Right kidney (tissue), 9 donors: Measurements from ENCODE around the gene FAT2.

Experiments used
- DNase-seq: peaks from one replicate; pipeline ENCODE4 v3.0.0-alpha.2; 2016
- long read RNA-seq, 8 donors: transcript quantifications; one replicate each; lab custom pipeline, GENCODE V29; 2026

The FAT2 gene, protein sequence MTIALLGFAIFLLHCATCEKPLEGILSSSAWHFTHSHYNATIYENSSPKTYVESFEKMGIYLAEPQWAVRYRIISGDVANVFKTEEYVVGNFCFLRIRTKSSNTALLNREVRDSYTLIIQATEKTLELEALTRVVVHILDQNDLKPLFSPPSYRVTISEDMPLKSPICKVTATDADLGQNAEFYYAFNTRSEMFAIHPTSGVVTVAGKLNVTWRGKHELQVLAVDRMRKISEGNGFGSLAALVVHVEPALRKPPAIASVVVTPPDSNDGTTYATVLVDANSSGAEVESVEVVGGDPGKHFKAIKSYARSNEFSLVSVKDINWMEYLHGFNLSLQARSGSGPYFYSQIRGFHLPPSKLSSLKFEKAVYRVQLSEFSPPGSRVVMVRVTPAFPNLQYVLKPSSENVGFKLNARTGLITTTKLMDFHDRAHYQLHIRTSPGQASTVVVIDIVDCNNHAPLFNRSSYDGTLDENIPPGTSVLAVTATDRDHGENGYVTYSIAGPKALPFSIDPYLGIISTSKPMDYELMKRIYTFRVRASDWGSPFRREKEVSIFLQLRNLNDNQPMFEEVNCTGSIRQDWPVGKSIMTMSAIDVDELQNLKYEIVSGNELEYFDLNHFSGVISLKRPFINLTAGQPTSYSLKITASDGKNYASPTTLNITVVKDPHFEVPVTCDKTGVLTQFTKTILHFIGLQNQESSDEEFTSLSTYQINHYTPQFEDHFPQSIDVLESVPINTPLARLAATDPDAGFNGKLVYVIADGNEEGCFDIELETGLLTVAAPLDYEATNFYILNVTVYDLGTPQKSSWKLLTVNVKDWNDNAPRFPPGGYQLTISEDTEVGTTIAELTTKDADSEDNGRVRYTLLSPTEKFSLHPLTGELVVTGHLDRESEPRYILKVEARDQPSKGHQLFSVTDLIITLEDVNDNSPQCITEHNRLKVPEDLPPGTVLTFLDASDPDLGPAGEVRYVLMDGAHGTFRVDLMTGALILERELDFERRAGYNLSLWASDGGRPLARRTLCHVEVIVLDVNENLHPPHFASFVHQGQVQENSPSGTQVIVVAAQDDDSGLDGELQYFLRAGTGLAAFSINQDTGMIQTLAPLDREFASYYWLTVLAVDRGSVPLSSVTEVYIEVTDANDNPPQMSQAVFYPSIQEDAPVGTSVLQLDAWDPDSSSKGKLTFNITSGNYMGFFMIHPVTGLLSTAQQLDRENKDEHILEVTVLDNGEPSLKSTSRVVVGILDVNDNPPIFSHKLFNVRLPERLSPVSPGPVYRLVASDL (N-terminal part only)
- long read RNA-seq, donor 1 = 0 reads
- long read RNA-seq, donor 2 = 0 reads
- long read RNA-seq, donor 3 = 0 reads
- long read RNA-seq, donor 4 = 0 reads
- long read RNA-seq, donor 5 = 0 reads
- long read RNA-seq, donor 6 = 0 reads
- long read RNA-seq, donor 7 = 0 reads
- long read RNA-seq, donor 8 = 0 reads

DNA sequence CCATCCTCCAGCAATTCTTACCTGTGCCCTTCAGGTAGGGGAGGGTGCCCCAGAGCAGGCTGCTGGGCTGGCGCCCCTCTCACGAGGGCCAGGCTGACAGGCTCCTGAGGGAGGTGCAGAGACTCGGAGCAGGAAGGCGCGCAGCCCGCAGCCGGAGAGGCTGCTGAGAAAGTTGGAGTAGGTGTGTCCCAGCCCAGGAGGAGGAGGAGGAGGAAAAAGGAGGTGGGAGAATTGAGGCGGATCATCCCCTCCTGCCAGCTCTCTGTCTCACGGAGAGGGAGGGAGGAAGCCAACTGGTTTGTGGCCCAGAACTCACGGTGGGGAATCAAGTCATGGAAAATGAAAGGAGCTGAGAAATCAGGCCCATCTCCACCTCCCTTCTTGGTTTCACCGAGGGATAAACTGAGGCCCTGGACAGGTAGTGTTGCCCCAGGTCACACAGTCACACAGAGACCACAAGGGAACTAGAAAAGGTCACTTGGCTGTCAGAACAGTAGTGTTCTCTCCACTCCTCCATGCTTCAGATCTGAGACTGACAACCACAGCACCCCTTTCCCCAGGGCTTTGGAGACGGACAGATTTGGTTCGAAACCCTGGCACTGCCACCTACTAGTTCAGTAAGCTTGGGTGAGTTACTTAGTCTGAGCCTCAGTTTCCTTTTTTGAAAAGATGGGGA is at the start of gene FAT2:
Gene FAT2, minus strand, starts transcription at position 188 of the 676 bp plus-strand sequence. CDS start 22,400 bp downstream, outside the sequence.
- DNase-seq = peak; percentile 51

DNA sequence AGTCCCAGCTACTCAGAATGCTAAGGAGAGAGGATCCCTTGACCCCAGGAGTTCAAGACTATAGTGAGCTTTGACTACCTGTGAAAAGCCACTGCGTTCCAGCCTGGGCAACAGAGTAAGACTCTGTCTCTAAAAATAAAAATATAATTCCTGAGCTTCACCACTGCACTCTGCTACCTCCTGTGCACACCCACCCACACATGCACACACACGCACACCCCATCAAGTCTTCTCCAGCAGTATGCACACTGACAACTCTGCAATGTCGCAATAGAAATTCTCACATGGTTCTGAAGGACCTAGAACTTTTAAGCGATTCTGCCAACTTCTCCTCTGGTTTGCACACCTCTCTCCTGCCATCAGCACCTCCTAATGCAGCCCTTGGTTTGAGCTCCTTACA is 47.5 kb upstream of the FAT2 start:
- DNase-seq = no peak

DNA sequence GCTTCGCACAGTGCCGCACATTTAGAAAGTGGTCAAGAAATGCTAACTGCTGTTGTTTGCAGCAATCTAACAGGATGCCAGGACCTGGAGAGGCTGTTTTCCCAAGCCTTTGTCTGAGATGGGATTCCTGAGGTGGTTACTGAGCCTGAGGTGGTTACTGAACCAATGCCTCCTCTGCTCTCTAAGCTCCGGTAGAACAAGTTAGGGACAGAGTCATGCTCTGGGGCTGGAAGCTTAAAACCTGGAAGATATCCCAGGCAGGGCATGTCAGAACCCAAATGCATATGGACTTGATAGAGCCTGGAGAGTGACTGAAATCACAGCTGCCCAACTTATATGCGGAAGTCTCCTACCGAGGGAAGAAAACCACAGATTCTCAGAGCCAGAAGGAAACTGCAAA is 46.5 kb upstream of the FAT2 start:
- DNase-seq = no peak

DNA sequence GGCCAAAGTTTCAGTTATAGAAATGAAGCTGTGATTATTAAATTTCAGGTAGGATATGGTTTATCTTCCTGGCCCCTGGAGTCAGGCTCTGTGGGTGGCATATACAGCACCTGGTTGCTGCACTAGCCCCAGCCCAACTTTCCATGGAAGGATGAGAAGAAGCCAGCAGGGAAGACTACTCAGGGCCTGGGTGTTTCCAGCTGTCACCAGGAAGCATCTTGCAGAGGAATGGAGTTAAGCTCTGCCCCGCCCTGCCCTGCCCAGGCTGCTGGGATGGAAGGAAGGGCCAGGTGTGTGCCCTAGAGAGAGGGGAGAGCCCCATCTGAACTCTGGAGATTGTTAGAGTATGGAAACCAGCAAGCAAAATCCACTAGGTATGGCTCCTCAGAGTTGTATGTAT is 42.8 kb upstream of the FAT2 start:
- no peak for DNase-seq

DNA sequence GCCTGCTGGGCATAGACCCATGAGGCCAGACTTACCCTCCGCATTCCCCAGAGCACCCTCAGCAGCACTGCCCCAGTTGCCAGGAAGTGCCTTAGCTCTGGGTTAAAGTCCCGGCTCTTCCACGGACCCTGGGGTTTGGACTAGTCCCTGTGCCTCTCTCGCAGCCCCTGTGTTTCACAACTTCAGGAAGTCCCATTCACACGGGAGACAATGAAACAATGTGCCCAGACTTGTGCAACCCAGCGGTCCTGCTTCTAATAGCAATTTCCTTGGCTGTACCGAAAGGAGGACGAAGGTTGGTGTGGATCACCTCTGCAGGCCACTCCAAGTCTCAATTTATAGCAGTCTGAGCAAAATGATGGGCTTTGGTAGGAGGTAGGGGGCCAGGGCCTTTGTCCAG is 41.8 kb upstream of the FAT2 start:
- DNase-seq = no peak

DNA sequence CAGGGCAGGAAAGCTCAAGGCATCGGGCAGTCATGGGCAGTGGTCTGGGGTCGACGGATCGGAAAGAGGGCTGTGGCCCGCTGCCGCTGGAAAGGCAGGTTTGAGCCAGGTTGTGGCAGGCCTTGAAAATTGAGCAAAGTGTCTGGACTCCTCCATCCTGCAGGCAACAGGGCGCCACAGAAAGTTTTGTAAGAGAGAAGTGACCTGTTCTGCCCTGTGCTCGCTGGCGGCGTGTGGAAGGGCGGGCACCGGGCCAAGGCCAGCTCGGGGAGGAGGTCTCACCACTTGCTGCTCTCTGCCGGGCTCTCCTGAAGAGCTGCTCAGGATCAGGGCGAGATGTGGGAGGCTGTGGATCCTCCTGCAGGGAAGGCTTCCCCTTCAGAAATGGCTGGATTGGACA is 41.4 kb upstream of the FAT2 start:
- DNase-seq = no peak

DNA sequence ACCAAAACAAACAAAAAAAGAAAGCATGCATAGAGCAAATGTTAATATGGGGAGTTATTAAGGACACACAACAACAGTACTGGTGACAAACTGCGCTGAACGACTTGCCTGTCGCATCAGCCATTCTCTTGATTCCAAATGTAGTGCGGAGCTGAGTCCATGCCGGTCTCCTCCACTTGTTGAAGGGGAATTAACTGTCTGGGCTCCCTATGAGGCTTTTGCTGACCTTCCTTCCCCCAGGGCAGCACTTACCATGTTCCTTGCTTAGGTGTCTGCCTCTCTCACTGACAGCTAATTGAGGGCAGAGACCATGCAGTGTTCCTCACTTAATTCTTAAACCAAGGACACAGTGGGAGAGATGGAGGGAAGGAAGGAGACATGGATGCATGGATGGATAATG is 40.8 kb upstream of the FAT2 start:
- no peak for DNase-seq

DNA sequence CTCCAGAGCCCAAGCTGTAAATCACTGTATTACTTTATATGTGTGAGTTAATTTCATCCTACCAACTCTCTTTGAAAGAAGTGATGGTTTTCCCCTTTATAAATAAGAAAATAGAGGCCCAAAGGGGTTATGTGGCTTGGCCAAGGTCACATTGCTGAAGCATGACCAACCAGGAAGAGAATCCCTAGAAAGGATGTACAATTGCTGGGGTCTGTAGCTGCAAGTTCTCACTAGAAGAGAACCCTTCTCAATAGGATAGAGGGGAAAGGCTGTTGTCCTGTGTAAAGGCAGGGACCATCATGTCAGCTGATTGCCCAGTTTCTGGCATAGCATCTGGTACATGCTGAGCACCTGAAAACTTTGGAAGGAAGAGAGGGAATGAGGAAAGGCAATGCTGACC is 39.0 kb upstream of the FAT2 start:
- DNase-seq = no peak

DNA sequence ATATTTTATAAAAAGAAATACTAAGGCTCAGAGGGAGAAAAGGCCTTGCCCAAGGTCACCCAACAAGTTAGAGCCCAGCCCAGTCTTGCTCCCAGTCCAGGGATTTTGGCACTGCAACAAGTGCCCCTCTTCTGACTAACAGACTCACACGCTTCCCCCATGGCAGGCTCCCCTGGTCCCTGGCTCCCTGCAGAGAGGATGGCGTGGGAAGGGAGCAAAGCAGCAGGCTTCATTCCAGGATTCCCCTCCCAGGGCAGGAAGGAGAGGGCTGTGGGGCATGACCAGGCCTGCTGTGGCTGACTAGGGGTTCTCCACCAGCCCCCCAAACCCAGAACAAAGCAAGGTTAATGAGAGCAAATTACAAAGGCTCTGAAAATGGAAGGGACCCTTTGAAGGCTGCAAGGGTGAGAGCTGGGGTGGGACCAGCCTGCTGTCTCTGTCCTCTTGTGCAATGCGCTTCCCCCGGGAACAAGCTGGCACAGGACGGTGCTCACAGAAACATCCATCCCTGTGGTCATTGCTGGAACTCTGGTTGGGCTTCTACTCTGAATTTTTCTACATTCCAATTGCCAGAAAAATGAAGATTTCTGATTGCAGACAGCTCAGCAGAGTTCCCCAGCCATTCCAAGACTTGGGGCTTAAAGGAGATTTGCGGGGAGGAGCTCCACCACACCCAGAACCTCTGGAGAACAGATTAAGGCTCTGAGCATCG is 37.1 kb upstream of the FAT2 start:
- DNase-seq = no peak

DNA sequence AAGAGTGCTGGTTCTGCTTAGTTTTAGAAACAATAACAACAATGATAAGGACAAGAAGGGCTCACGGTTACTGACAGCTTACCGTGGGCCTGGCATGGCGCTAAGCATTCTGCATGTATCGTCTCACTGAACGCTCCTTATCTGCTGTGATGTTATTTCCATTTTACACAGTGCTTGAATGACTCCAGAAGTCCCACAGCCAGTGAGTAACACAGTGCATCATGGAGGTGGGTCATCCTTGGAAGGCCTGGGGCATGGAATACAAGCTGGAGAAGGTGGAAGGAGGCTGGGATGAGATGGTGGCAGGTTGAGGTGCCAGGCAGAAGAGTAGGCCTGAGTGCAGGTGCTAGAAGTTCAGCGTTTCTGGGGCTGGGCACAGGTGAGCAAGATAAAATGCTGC is 36.5 kb upstream of the FAT2 start:
- no peak for DNase-seq

DNA sequence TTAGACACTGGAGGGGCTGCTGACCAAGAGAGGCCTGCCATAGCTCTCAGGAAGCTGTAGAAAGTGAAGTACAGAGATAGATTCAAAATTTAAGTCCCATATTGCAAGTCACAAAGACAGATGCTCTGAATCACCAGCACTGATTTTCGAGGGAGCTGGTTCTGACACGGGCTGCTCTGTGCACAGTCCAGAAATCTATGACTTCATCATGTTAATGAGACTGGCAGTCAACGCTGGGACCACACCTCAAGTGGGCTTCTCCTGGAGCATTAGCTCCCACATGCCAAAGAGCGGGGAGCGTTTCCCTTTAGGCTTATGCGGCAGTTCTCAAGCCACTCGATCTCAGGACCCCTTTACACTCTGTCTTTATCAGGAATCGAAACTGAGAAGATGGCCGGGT is 34.2 kb upstream of the FAT2 start:
- DNase-seq = no peak

DNA sequence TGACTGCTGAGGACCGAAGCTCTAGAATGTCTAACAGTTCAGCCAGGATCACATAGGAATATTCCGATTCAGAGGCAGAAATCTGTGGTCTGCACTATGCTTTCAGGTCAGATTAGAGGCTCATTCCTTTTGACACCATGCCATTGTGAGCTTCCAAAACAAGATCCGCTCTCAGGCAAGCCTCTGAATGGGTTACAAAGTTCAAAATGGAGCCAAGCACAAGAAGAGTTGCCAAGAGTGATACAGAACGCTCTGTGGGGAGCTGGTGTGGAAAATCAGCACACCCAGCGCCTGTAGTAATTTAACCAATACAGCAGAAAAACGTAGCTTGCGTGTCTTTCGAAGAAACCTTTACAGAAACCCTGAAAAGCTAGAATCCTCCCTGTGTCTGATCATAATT is 33.3 kb upstream of the FAT2 start:
- no peak for DNase-seq

DNA sequence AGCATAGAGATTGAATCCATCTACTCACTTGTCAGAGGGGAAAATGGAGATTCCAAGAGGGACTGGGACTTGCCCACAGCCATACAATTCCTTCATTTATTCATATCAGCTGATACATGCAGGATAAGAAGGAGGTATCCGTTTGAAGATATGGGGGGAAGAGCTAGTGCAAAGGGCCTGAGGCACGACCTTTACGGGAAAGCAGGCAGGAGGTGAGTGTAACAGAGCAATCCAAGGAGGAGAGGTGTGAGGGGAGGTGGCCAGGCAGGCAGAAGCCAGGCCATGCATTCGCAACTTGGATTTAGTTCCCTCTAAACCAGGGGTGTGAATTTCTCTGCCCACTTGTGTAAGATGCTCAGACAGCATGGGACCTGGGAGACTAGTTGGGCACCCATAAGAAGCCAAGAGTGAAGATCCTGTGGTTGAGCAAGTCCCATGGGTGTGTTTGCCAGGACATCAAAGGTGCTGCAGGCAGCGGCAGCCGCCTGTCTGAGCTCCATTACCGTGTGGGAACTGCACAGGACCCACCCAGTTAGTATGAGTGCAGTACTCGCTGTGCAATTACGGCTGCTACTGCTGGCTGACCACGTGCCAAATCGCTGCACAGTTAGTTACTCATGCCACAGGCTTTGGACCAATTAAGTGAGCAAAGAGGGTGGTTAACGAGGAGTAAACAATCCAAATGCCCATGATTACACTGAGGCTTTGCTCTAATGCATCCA is 31.4 kb upstream of the FAT2 start:
- DNase-seq = no peak

DNA sequence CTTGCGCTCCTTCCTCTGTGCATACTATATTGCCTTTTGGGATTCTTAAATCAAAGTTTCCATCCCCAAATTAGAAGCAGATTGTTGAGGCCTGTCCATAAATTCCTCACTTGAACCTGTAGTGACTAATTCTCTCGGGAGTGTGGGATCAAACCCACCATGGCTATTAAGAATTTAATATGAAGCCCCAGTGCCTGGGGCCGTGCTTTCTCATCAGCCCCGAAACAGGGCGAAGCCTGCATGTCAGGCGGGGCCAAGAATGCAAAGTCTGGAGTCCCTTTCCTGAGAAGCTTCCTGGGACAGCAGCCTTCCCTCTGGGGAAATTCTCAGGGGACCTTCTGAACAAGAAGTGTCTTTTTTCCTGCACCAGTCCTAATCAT is 29.3 kb upstream of the FAT2 start:
- no peak for DNase-seq

DNA sequence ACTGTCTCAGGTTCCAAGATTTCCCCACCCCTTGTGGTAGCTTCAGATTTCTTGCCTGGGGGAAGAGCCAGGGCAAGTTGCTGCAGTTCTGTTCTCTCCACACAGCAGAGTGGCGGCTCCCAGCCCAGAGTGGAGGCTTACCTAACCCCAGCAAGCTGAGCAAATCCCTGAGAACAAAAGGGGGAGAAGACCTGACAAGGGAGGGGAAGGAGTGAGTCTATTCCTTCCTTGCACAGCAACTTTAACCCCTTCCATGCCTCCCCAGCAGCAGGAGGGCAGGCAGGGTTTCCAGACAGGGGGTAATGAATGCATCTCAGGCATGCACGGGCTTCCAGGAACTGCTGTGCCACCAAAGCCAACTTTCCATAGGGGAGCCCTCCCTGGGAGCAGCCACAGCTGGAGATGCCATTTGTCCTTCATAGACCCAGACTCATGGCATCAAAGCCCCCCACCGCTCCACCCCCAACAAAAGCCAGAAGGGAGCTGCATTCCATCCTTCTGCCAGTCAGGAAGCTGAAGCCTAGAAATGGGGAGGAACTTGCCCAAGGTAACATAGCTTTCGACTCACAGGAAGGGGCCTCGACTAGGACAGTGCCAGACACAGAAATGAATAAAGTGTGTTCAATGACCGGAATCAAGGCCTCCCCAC is 28.8 kb upstream of the FAT2 start:
- no peak for DNase-seq

DNA sequence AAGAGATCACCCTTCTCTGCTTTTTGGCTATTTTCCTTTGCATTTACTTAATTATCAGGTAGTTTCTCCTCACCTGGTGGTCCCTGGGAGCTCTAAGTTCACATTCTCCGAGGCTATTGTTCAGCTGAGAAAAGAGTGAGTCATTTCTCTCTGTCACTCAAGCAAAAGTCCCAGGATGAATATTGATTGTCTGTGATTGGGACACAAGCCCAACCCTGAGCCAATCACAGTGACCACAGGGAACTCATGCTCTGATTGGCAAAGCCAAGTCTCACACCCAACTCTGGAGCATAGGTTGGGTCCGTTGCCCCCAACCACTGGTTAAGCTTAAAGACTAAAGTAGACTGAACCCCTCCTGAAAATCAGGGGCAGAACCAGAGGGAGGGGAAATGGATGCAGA is 27.8 kb upstream of the FAT2 start:
- DNase-seq = no peak

DNA sequence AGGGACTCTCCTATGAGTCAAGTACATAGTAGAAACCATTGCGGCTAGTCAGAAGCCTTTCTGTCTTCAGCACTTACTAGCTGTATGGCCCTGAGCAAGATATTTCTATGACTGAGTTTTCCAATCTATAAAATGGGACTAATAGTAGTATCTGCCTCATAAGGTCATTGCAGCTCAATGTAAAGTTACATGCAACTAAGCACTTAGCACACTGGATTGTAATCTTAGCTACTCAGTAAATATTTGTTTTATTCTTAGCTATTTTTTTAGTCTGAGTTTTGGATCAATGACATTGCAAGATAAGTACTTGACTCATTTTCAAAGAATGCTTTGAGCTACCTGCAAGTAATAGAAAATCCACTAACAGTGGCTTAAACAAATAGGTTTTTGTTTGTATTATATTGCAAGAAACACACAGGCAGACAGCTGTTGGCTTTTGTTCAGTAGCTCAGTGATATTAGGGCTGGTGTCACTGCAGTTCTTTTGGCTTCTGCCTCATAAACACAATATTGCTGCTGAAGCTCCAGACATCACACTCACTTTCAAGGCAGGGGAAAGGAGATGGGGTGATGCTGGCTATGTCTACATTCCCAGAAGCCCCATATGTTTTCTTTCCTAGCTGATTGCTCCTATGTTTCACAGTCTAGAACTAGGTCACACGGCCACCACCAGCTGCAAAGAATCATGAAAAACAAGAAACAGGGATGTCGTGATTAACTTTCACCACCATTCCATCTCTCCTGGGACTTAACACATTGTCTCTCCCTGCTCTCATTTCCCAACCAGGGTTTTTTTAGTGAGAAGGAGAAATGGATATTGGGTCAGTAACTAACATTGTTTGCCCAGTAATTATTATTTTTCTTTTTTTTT is 26.9 kb upstream of the FAT2 start:
- DNase-seq = no peak

DNA sequence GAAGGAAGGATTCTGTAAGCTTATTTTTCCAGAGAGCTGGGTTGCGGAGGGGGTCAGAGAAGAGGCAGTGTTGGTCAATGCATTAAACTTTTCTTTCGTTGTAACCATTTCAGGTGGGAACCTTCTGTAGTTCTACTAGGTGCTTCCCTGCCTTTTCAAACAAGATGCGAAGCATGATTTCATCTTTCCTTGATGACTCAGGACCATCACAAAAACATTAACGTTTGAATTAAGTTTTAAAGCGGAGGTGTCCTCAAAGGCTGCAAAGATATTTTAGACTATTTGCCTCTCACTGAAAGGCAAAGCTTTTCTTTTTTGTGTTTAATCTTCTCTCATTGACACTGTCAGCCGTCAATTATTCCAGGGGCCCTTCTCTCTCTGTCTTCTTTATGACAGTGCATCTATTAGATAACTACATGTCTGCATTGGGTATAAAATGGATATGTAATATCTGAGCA is 26.3 kb upstream of the FAT2 start:
- DNase-seq = no peak

DNA sequence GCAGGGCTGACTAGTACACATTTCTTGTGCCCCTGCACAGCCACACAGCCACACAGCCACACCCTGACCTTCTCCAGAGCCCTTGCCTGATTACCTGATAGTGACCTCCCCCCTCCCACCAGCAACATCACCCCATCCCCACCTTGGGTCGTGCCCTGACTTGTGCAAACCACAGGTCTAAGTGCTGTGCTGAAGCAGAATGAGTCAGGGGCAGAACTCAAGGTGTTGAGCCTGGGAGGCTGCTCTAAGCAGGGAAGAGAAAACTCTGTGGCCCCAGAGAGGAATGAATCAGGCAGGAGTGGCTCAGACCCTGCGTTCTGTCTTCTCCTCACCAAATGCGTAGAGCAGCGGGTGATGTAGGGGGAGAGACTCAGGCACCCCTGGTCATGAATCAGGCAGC is 24.3 kb upstream of the FAT2 start:
- DNase-seq = no peak
